D721Med (cell line): Measurements from ENCODE around the gene PASK.

ENCODE experiments used
- DNase-seq: peaks from one replicate; pipeline ENCODE4 v3.0.0; 2011; ENCODE audit warnings: low spot score; ENCODE audit not compliant: insufficient read length
- FAIRE-seq: peaks from 2 replicates; lab custom pipeline; 2011; peaks lifted over from hg19 to GRCh38; lab: Jason Lieb, UNC
- TF ChIP-seq, protein P1 (sequence below): IDR thresholded peaks from 2 replicates; pipeline ENCODE4 v1.5.1; 2012; ENCODE audit warnings: mild to moderate bottlenecking, control low read depth; ENCODE audit not compliant: insufficient read depth; ENCODE audit errors: missing control alignments

PASK gene

DNA sequence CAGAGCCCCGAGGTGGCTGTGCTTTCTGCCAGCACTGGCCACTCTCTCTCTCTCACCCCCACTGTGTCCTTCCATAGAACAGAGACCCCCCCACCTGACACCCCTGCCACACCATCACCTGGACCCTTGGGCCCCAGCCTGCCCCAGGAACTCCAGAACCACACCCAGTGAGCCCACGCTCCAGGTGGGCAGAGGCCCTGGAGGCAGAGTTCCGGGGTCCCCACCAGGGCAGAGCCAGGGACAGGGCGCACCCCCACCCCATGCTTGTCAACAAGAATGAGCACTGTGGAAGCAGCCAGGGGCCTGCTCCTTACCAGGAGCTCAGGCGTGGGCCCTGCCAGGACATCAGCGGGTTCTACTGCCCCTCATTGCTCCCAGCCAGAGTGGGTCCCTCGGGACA lies 14.6 kb downstream of the PASK start:
- DNase-seq (no peak), FAIRE-seq (no peak)
- TF ChIP-seq, protein P1, sequence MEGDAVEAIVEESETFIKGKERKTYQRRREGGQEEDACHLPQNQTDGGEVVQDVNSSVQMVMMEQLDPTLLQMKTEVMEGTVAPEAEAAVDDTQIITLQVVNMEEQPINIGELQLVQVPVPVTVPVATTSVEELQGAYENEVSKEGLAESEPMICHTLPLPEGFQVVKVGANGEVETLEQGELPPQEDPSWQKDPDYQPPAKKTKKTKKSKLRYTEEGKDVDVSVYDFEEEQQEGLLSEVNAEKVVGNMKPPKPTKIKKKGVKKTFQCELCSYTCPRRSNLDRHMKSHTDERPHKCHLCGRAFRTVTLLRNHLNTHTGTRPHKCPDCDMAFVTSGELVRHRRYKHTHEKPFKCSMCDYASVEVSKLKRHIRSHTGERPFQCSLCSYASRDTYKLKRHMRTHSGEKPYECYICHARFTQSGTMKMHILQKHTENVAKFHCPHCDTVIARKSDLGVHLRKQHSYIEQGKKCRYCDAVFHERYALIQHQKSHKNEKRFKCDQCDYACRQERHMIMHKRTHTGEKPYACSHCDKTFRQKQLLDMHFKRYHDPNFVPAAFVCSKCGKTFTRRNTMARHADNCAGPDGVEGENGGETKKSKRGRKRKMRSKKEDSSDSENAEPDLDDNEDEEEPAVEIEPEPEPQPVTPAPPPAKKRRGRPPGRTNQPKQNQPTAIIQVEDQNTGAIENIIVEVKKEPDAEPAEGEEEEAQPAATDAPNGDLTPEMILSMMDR: no peak

DNA sequence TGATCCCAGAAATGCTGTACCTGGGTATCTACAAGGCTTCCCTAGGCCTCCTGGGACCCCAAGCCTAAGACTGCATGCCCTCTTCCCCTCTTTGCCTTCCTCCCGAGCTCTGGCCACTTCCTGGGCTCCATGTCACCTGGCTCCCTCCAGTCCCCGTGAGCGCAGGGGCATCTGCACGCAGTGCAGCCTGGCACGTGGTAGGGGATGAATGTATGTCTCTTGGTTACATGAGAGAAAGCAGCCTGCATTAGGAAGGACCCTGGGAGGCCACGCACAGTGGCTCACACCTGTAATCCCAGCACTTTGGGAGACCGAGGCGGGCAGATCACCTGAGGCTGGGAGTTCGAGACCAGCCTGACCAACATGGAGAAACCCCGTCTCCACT lies 15.8 kb downstream of the PASK start:
- FAIRE-seq (no peak), DNase-seq (no peak)
- TF ChIP-seq, protein P1: no peak

DNA sequence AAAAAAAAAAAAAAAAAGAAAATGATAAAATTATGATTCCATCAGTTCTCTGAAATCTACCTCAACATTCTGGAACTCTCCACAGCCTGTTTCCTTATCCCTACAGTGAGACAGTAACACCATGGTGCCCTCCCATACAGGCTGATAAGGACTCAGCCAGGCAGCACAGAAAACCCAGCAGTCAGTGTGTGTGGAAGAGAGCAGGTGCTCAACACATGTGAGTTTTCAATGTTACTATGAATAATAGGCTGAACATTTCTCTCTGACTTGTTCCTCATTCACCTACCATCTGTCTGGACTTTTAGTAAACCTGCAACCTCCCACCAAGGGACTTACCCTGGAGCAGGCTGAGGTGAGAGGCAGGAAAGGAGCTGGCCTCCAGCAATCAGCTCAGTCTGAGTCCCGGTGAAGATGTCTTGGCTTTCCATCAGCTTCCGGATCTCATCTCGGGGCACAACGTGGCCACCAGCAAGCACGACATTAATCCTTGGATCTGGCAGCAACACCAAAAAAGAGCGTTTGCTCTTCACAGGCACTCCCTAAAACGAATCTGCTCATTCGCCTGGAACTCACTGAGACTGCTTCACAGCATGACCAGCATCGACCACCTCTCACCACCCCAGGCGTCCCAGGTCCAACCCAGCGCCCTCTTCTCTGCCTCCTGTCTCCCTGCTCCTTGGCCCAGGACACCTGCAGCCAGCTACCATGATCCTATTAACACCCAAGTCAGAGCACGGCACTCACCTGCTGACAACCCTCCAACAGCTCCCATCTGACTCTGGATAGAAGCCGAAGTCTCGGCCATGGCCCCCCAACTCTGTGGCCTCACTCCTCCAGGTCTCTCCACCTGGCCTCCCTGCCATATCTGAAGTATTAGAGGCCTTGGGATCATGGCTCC lies 16.5 kb downstream of the PASK start:
- TF ChIP-seq, protein P1: no peak
- DNase-seq (no peak), FAIRE-seq (no peak)

DNA sequence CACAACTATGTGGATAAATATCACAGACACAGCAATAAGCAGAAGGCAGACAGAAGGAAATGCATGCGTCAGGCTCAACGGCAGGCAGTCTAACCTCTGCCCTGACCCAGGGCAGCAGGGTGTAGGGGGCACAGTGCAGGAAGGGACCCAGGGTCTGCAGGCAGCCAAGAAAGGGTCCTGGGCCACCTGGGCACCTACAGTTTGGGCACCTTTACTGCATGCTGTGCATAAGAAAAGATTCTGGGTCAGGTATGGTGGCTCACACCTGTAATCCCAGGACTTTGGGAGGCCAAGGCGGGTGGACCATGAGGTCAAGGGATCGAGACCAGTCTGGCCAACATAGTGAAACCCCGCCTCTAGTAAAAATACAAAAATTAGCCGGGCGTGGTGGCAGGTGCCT lies 17.7 kb downstream of the PASK start:
- no peak for DNase-seq
- TF ChIP-seq, protein P1: no peak
- FAIRE-seq: no peak

DNA sequence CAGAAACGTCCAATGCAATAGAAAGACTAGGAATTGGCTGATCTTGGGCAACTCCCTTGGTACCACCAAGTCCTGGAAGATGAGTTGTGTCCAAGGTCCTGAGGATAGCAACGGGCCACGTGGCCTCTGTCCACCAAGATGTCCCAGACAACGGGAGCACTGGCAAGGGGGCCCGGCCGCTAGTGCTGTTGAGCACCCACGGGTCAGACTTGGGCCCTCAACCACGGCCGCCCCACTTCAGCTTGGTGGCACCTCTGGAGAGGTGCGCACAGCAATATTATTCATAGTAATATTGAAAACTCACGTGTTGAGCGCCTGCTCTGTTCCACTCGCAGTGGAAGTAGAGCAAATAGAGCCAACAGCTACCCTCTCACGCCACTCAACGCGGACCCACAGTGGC lies 19.0 kb downstream of the PASK start:
- TF ChIP-seq, protein P1: no peak
- FAIRE-seq (no peak), DNase-seq (no peak)

DNA sequence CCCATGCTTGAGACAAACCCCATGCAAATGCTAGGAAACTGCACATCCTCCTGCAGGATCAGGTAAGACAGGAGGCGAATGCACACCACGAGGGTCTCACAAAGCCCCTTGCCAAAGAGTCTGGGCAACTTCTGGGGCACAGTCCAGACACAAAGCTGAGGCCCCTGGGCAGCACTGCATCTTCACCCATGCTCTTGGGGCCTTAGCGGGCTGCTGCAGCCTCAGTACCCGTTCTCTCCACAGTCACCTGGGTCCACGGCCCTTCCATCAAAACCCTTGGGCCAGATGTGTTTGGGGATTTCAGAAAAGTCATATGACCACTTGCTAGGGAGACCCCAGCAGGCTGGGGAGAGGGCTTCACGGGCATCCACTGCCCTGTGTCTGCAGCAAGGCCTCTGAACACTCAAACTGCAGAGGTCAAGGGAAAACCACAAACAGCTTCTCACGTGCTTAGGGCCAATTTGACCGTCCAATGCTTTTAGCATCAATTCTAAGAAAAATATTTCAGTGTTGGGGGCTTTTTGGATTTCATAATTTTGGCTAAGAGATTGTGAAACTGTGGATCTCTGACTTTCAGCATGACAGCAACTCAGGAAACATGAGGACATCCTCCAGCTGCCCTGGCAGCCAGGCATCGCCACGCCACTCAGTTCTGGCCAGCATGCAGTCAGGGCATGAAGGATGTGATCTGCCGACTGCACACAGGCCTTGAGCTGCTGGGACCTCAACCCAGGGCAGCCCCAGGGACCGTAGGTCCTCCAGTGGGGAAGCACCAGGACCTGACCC lies 20.0 kb downstream of the PASK start:
- TF ChIP-seq, protein P1: no peak
- DNase-seq (no peak), FAIRE-seq (no peak)
